Measurements from ENCODE around the gene ZNF559. TPM values are rescaled to one million over a fixed set of nuclear protein-coding genes. Genes with fewer than 3 reads are reported as not detected.
A peak's percentile ranks its signal among the peaks of the same experiment; 100 is the strongest.
"Not testable (repeated sequence)": the region's sequence is repeated elsewhere in the genome, so short reads cannot be mapped to it uniquely, and the experiment has no call there.

The ZNF559 gene
- 3.9 and 4.6 TPM in 2 replicates for total RNA-seq (2014; rRNA removed; shearing (Covaris generic); ENCODE audit: low replicate concordance)

DNA sequence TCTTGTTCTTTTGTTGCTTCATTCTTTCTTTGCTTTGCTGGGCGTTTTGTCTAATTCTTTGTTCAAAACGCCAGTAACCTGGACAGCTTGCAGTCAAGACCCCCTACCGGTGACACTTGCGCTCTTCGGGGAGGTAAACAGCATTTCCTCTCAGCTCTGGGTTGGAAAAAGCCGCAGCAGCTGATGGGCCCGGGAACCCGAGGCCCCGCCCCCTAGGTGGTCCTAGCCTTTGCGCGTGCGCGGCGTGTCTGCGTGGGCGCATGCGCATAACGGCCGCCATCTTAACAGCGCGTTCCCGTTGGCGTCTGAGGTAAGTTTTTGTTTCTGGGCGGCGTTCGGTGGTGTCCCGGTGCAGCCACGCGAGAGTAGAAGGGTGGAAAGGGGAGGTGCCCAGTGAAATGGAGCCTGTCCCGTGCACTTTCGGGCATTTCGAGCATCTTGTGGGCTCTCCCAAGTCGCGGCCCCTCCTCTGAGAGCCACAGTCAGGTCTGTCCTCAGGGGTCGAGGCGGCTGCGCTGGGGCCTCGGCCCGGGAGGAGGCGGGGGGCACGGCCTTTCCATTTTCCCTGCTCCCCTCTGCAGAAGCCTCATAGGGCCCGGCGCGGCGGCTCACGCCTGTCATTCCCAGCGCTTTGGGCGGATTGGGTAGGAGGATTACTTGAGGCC lies at the start of gene ZNF559:
TSS of gene ZNF559 (plus strand) at position 261 of the 665 bp plus-strand sequence. CDS start 14,371 bp downstream, outside the sequence.
- in situ Hi-C loops (cut with HindIII; ENCODE audit: low pct_unique_long_range_greater_than_20kb, low sequenced_read_pairs), result no loop called here
- DNase-seq (ENCODE audit: low read depth), result peak; percentile 91

DNA sequence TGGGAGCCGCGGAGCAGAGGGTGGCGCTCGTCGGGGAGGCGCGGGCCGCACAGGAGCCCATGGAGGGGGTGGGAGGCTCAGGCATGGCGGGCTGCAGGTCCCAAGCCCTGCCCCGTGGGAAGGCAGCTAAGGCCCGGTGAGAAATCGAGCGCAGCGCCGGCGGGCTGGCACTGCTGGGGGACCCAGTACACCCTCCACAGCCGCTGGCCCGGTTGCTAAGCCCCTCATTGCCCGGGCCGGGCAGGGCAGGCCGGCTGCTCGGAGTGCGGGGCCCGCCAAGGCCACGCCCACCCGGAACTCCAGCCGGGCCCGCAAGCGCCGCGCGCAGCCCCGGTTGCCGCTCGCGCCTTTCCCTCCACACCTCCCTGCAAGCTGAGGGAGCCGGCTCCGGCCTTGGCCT lies 40.5 kb upstream of the ZNF559 start:
- in situ Hi-C loops (cut with HindIII; ENCODE audit: low pct_unique_long_range_greater_than_20kb, low sequenced_read_pairs); DNase-seq (ENCODE audit: low read depth): not testable (repeated sequence)

DNA sequence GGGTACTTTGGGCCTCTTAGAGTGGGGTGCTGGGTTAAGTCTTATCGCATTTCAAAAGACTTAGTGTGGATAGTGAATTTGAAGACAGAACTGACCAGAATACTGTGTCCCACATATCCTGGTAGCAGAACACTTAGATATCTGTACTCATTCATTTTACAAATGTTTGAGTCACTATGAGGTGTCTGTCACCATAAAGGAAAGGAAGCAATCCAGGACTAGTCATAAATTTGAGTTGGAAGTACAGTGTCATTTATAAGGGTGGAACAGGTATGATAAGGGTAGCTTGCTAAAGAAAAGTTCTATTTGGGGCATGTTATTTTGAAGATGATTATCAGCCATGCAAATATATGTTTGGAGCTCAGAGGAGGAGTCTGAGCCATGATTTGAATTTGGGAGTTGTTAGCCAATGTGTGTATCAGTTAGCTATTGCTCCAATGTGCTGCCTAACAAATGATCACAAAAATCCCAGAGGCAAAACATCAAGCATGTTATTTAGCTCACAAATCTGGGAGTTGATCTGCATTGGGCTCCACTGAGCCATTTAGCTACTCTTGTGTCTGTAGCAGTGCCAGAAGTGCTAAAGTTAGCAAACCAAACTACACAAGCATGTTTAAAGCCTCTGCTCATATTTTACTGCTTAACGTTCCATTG lies 34.6 kb upstream of the ZNF559 start:
- DNase-seq (ENCODE audit: low read depth), result no peak
- in situ Hi-C loops (cut with HindIII; ENCODE audit: low pct_unique_long_range_greater_than_20kb, low sequenced_read_pairs), result no loop called here

DNA sequence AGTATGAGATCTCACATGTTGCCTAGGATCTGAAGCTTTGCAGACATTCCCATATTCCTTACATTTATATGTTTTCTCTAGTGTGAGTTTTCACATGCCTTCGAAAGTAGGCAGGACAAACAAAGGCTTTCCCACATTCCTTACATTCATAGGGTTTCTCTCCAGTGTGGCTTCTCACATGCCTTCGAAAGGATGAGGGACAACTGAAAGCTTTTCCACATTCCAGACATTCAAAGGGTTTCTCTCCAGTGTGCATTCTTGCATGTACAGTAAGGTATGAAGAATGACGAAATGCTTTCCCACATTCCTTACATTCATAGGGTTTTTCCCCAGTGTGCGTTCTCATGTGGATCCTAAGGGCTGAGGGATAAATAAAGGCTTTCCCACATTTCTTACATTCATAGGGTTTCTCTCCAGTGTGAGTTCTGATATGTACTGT lies 28.5 kb upstream of the ZNF559 start:
- DNase-seq (ENCODE audit: low read depth), result no peak
- in situ Hi-C loops (cut with HindIII; ENCODE audit: low pct_unique_long_range_greater_than_20kb, low sequenced_read_pairs), result no loop called here

DNA sequence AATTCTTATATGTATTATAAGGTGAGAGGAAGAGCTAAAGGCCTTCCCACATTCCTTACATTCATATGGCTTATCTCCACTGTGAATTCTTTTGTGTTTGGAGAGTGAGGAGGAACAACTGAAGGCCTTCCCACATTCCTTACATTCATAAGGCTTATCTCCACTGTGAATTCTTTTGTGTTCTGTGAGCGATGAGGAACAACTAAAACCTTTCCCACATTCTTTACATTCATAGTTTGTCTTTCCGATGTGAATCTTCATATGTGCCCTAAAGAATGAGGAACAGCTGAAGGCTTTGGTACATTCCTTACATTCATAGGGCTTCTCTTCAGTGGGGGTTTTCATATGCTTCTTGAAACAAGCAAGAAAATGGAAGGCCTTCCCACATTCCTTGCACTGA lies 27.6 kb upstream of the ZNF559 start:
- DNase-seq (ENCODE audit: low read depth), result no peak
- in situ Hi-C loops (cut with HindIII; ENCODE audit: low pct_unique_long_range_greater_than_20kb, low sequenced_read_pairs), result no loop called here

DNA sequence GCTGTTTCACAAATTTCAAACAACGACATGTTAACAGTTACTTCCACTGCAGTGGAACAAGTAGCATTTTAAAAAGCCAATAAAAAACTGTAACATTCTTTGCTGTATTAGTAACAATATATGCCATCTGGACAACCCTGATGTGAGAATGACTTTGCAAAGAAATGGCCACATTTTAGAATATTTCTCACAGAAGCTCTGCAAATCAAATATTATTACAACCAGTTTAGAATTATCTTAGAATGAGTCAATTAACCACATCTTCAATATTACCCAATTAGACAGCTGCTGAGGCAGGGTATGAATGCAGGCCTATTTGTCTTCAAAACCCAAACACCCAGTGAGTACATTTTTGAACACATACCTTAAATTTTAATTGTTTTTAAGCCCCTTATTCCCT lies 17.5 kb upstream of the ZNF559 start:
- in situ Hi-C loops (cut with HindIII; ENCODE audit: low pct_unique_long_range_greater_than_20kb, low sequenced_read_pairs), result no loop called here
- no peak for DNase-seq (ENCODE audit: low read depth)

DNA sequence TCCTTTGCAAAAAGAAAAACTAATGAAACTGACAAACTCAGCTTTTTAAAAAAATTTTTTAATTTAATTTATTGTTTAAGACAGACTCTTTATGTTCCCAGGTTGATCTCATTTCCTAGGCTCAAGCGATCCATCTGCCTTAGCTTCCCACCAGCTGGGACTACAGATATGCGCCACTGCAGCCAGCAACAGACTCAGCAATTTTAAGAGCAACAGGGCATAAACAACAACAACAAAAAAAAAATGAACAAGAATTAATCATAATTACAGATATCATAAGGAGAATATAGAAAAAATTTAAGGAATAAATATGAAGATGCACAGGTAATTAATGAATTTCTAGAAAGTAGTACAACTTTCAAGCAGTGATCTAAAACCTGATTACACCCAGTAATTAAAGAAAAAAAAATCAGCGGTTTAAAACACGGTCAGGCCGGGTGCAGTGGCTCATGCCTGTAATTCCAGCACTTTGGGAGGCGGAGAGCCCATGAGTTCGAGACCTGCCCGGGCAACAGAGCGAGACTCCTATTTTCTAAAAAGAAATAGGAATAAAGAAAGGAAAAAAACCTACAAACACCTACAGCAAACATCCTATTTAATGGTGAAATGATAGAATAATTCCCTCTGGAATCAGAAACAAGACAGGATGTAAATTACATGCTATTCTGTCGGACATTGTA lies 15.7 kb upstream of the ZNF559 start:
- in situ Hi-C loops (cut with HindIII; ENCODE audit: low pct_unique_long_range_greater_than_20kb, low sequenced_read_pairs), result no loop called here
- DNase-seq (ENCODE audit: low read depth), result no peak

DNA sequence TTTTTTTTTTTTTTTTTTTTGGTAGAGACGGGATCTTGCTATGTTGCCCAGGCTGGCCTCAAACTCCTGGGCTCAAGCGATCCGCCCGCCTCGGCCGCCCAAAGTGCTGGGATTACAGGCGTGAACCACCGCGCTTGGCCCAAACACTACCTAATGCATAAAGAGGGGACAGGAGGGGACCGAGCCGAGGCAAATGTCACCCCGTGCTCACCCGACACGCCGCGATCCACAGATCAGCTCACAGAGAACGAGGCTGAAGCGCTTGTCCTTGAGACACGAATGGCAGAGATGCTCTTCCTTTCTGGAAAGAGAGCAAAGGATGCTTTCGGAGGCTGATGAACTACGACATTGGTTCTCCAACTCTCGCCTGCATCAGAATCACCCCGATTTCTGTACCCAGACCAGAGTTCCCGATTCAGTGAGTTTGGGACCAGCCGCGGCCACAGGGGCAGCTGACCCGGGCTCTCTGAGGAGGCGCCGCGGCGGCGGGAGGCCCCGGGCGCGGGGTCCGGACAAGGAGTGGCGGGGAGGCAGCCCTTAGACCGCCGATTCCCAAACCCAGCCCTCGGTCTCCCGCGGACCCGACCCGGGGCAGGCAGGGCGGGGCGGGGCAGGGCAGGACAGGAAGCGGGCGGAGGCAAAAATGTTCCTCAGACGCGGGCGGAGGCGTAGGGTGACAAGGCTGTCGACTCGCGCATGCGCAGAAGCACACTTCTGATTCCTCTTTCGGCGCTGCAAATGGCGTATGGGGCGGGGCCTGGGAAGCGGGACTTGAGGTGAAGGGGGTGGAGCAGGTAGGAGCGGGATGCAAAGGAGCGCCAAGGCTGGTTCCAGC lies 14.6 kb upstream of the ZNF559 start, which contains the start of gene ZNF699:
TSS of gene ZNF699 (minus strand) at position 700 of the 835 bp plus-strand sequence. CDS start 4,719 bp downstream, outside the sequence.
- DNase-seq (ENCODE audit: low read depth), result peak; percentile 90
- in situ Hi-C loops (cut with HindIII; ENCODE audit: low pct_unique_long_range_greater_than_20kb, low sequenced_read_pairs), result no loop called here

DNA sequence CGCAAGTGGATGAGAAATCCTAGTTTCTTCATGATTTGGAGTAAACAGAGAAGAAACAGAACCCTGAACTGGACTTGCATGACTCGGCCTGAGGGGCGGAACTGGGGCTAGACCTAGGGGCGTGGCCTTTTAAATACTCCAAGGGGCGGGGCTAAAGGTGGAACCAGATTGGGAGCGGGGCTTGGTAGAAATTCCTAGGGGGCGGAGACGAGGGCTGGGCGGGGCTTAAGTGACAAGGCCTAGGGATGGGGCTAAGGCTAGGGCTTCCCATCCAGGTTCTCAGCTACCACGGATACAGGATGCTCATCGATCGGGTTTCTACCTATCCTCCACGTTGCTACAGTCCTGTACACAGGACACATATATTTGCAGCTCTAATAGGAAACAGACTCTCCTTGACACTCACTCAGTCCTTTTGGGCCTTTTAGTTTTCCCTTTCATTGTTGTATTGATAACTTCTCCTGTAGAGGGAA lies 14.0 kb upstream of the ZNF559 start:
- no peak for DNase-seq (ENCODE audit: low read depth)
- in situ Hi-C loops (cut with HindIII; ENCODE audit: low pct_unique_long_range_greater_than_20kb, low sequenced_read_pairs), result no loop called here

DNA sequence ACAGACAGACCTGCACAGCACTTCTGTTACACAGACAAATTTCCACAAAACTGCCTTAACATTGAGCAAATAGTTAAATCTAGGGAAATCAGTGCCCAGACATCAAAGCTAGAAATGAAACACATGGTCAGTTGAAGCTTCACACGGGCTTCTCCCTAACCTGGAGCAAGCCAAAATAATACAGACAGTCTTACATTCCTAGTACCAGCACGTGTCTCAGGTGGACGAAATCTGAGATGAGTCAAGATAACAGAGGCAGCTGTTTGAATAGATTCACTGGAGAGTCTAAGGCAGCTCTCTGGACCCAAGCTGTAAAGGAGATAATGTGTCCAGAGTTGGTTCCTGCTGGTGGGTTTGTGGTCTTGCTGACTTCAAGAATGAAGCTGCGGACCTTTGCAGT lies 10.2 kb upstream of the ZNF559 start:
- in situ Hi-C loops (cut with HindIII; ENCODE audit: low pct_unique_long_range_greater_than_20kb, low sequenced_read_pairs), result no loop called here
- no peak for DNase-seq (ENCODE audit: low read depth)

DNA sequence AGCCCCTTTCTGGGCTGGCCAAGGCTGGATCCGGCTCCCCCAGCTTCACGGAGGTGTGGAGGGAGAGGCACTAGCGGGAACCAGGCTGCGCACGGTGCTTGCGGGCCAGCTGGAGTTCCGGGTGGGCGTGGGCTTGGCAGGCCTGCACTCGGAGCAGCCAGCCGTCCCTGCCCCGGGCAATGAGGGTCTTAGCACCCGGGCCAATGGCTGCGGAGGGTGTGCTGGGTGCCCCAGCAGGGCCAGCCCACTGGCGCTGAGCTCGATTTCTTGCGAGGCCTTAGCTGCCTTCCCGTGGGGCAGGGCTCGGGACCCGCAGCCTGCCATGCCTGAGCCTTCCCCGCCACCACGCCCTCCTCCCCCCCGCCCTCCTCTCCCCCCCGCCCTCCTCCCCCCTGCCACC lies 2.6 kb upstream of the ZNF559 start:
- DNase-seq (ENCODE audit: low read depth), result no peak
- in situ Hi-C loops (cut with HindIII; ENCODE audit: low pct_unique_long_range_greater_than_20kb, low sequenced_read_pairs), result no loop called here

DNA sequence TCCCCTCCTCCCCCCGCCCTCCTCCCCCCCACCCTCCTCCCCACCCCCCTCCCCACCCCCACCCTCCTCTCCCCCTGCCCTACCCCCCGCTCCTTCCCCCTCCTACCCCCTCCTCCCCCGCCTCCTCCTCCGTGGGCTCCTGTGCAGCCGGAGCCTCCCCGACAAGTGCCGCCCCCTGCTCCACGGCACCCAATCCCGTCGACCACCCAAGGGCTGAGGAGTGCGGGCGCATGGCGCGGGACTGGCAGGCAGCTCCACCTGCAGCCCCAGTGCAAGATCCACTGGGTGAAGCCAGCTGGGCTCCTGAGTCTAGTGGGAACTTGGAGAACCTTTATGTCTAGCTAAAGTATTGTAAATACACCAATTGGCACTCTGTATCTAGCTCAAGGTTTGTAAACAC lies 2.2 kb upstream of the ZNF559 start:
- DNase-seq (ENCODE audit: low read depth); in situ Hi-C loops (cut with HindIII; ENCODE audit: low pct_unique_long_range_greater_than_20kb, low sequenced_read_pairs): not testable (repeated sequence)

DNA sequence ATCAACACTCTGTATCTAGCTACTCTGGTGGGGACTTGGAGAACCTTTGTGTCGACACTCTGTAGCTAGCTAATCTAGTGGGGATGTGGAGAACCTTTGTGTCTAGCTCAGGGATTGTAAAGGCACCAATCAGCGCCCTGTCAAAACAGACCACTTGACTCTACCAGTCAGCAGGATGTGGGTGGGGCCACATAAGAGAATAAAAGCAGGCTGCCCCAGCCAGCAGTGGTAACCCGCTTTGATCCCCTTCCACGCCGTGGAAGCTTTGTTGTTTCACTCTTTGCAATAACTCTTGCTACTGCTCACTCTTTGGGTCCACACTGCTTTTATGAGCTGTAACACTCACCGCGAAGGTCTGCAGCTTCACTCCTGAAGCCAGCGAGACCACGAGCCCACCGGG lies 1.8 kb upstream of the ZNF559 start:
- in situ Hi-C loops (cut with HindIII; ENCODE audit: low pct_unique_long_range_greater_than_20kb, low sequenced_read_pairs), result not testable (repeated sequence)

DNA sequence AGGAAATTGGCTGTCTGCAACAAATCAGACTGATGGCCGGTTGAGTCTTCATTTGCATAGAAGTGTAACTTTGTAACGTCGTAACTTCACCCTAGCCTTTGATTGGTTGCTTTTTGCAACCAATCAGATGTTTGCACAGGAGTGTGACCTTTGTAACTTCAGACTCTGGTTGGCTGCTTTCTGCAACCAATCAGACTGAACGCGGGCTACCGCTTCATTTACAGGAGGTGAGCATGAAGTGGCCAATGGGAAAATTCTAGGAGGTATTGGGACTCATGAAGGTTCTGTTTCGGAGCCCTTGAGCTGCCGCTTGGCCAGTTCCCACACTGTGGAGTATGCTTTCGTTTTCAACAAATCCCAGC lies 441 bp upstream of the ZNF559 start:
- in situ Hi-C loops (cut with HindIII; ENCODE audit: low pct_unique_long_range_greater_than_20kb, low sequenced_read_pairs), result no loop called here
- peak; percentile 83 for DNase-seq (ENCODE audit: low read depth)

More for the DNA sequence above, 1.8 kb upstream of the ZNF559 start:
- DNase-seq (ENCODE audit: low read depth), result not testable (repeated sequence)

DNA sequence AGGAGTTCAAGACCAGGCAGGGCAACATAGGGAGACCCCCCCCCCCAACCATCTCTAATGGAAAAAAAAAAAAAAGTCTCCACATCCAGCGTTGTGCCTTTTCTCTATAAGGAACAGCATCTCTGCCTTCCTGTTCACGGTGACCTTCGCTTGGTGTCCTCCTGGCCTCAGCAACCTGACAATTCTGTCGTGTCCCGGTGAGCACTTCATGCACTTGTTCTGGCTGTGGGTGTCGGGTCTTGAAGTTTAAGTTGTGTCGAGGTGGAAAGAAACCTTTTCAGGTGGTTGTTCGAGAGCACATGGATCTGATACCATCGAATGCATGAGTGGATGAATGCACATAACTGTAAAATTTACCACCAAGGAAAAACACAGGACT lies 594 bp downstream of the ZNF559 start:
- peak; percentile 12 for DNase-seq (ENCODE audit: low read depth)
- in situ Hi-C loops (cut with HindIII; ENCODE audit: low pct_unique_long_range_greater_than_20kb, low sequenced_read_pairs), result no loop called here

DNA sequence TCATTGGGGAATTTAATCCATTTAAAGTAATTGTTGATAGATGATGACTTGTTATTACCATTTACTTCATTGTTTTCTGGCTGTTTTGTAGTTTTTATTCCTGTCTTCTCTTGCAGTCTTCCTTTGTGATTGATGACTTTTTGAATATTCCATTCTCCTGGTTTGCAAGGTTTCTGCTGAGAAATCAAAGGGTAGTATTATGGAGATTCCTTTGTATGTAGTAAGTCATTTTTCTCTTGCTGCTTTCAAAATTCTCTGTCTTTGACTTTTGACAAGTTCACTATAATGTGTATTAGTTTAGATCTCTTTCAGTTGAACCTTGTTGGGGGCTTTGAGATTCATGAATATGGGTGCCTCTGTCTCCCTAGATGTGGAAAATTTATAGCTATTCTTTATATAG lies 6.0 kb downstream of the ZNF559 start:
- in situ Hi-C loops (cut with HindIII; ENCODE audit: low pct_unique_long_range_greater_than_20kb, low sequenced_read_pairs), result no loop called here
- no peak for DNase-seq (ENCODE audit: low read depth)

DNA sequence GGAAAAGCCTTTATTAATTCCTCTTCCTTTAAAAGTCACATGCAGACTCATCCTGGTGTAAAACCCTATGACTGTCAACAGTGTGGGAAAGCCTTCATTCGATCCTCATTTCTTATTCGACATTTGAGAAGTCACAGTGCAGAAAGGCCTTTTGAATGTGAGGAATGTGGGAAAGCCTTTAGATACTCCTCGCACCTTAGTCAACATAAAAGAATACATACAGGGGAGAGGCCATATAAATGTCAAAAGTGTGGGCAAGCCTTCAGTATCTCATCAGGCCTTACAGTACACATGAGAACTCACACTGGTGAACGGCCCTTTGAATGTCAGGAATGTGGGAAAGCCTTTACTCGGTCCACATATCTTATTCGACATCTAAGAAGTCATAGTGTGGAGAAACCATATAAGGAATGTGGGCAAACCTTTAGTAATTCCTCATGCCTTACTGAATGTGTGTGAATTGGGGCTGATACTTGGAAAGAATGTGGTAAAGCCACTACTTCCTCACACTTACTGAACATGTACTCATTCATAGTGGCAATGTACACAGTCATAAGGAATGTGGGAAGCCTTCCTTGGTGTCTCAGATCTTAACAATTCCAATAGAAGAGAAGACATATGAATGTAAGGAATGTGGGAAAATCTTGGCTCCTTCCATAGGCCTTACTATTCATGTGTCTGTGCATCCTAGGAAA lies 18.8 kb downstream of the ZNF559 start:
- in situ Hi-C loops (cut with HindIII; ENCODE audit: low pct_unique_long_range_greater_than_20kb, low sequenced_read_pairs), result no loop called here

DNA sequence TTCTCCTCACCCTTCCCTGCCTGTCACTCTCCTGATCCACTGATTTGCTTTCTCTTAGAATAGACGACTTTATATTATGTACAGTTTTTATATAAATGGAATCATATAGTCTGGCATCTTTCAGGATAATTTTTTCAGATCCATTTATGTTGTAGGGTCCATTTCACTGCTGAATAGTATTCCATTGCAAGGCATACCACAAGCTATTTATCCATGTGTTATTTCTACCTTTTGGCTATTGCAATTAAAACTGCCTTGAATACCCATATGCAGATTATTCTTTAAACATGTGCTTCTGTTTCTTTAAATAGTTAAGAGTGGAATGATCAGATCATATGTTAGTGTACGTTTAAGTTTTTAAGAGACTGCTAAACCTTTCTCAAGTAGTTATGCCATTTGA lies 21.0 kb downstream of the ZNF559 start:
- DNase-seq (ENCODE audit: low read depth), result no peak
- in situ Hi-C loops (cut with HindIII; ENCODE audit: low pct_unique_long_range_greater_than_20kb, low sequenced_read_pairs), result no loop called here

More for the DNA sequence above, 18.8 kb downstream of the ZNF559 start:
- DNase-seq (ENCODE audit: low read depth), result peak; percentile 3

Measured in Caki2 (cell line).